Activated CD4-positive, alpha-beta T cell treated with anti-CD3 and anti-CD28 coated beads, Interleukin-2, Interleukin-4, amounts not matched to agents 100 ng/mL and 50 ng/mL, durations not matched to agents 16 hours and 8 hours (primary cell): Measurements from ENCODE around the gene RPL10.
A peak's percentile ranks its signal among the peaks of the same experiment; 100 is the strongest.

Experiments used
- DNase-seq: peaks from one replicate; pipeline ENCODE4 v3.0.0-alpha.2; 2020; ENCODE audit warnings: low spot score

RPL10 gene

GRCh38 chrX:154362085-154362742 is 36.0 kb upstream of the RPL10 start:
- DNase-seq, result no peak

- DNase-seq, result no peak
Observed at GRCh38 chrX:154363706-154364439, 34.3 kb upstream of the RPL10 start.

- no peak for DNase-seq
Observed at GRCh38 chrX:154365052-154365600, 33.1 kb upstream of the RPL10 start.

GRCh38 chrX:154365997-154366665 is 32.0 kb upstream of the RPL10 start:
- DNase-seq, result no peak

GRCh38 chrX:154366666-154367055 is 31.5 kb upstream of the RPL10 start:
- DNase-seq, result no peak

GRCh38 chrX:154367474-154368308 is 30.5 kb upstream of the RPL10 start:
- DNase-seq, result no peak

GRCh38 chrX:154368630-154369448 is 29.3 kb upstream of the RPL10 start:
- peak; percentile 95 for DNase-seq

- peak; percentile 74 for DNase-seq
Observed at GRCh38 chrX:154369449-154370299, 28.5 kb upstream of the RPL10 start.

GRCh38 chrX:154370300-154371016 is 27.7 kb upstream of the RPL10 start:
- no peak for DNase-seq

GRCh38 chrX:154371017-154371788 is 27.0 kb upstream of the RPL10 start:
- peak; percentile 93 for DNase-seq

- no peak for DNase-seq
Observed at GRCh38 chrX:154371789-154372300, 26.3 kb upstream of the RPL10 start.

- peak; percentile 42 for DNase-seq
Observed at GRCh38 chrX:154372612-154373022, 25.6 kb upstream of the RPL10 start.

- no peak for DNase-seq
Observed at GRCh38 chrX:154373340-154374306, 24.6 kb upstream of the RPL10 start.

- peak; percentile 28 for DNase-seq
Observed at GRCh38 chrX:154374313-154375155, 23.6 kb upstream of the RPL10 start, which contains the start of gene FLNA. FLNA (minus strand) TSS chrX:154374634; CDS start chrX:154371245, 3,389 bp downstream.

GRCh38 chrX:154375156-154375504 is 23.0 kb upstream of the RPL10 start:
- no peak for DNase-seq

GRCh38 chrX:154376774-154377173 is 21.4 kb upstream of the RPL10 start:
- no peak for DNase-seq
